Ishikawa (cell line): ENCODE results near the gene ACSL6.

Experiments
- CEBPB ChIP-seq: IDR thresholded peaks from 2 replicates; pipeline ENCODE4 v1.6.1; 2012
- CREB1 ChIP-seq: IDR thresholded peaks from 2 replicates; pipeline ENCODE4 v1.6.1; 2012; ENCODE audit warnings: low read depth
- EGR1 ChIP-seq: IDR thresholded peaks from 2 replicates; pipeline ENCODE4 v1.6.1; 2012
- EP300 ChIP-seq: IDR thresholded peaks from 2 replicates; pipeline ENCODE4 v1.6.1; 2012; ENCODE audit warnings: borderline replicate concordance
- FOXM1 ChIP-seq: IDR thresholded peaks from 2 replicates; pipeline ENCODE4 v1.6.1; 2012; ENCODE audit warnings: low read depth, borderline replicate concordance
- MAX ChIP-seq: IDR thresholded peaks from 2 replicates; pipeline ENCODE4 v1.6.1; 2012
- NFIC ChIP-seq: IDR thresholded peaks from 2 replicates; pipeline ENCODE4 v1.6.1; 2012
- RAD21 ChIP-seq: IDR thresholded peaks from 2 replicates; pipeline ENCODE4 v1.6.1; 2012; ENCODE audit warnings: low read depth
- TAF1 ChIP-seq: IDR thresholded peaks from 2 replicates; pipeline ENCODE4 v1.6.1; 2012; ENCODE audit warnings: low read depth, mild to moderate bottlenecking
- TCF12 ChIP-seq: IDR thresholded peaks from 2 replicates; pipeline ENCODE4 v1.6.1; 2012; ENCODE audit warnings: low read depth
- TEAD4 ChIP-seq: IDR thresholded peaks from 2 replicates; pipeline ENCODE4 v1.6.1; 2012
- YY1 ChIP-seq: IDR thresholded peaks from 2 replicates; pipeline ENCODE4 v1.6.1; 2012; ENCODE audit warnings: low read depth
- ZBTB7A ChIP-seq: IDR thresholded peaks from 2 replicates; pipeline ENCODE4 v1.6.1; 2012; ENCODE audit warnings: low read depth
- TF ChIP-seq, protein P1 (sequence below): IDR thresholded peaks from 2 replicates; pipeline ENCODE4 v1.6.1; 2012; ENCODE audit warnings: low read depth, mild to moderate bottlenecking
- TF ChIP-seq, protein P2 (sequence below): IDR thresholded peaks from 2 replicates; pipeline ENCODE4 v1.6.1; 2012

The ACSL6 gene

DNA sequence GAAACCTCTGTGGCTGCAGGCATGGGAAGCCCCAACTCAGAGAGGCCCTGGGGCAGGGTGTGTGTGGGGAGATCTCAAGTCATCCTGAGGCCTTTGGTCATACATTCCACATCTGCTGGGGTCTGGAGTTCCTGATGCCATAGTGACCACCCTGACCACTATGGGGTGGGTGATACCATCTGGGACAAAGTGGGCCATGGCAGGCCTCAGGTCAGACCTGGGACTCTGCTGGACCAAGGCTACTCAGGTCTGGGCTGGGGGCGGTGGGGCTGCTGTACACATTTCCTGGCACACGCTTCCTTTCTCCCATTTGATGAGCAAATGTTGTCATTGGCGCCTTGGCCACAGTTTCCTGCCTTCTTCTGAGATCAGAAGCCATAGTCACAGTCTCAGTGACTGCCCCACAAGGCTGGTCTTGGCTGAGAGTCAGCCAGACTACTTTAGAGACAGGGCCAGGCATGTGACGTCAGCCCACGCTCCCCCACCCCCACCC is 15.1 kb upstream of the ACSL6 start:
- TF ChIP-seq EGR1 = no peak
- TF ChIP-seq NFIC = no peak
- no peak for TF ChIP-seq CREB1
- no peak for TF ChIP-seq CEBPB
- no peak for TF ChIP-seq TCF12
- TF ChIP-seq TAF1 = no peak
- no peak for TF ChIP-seq ZBTB7A
- TF ChIP-seq, protein P1, sequence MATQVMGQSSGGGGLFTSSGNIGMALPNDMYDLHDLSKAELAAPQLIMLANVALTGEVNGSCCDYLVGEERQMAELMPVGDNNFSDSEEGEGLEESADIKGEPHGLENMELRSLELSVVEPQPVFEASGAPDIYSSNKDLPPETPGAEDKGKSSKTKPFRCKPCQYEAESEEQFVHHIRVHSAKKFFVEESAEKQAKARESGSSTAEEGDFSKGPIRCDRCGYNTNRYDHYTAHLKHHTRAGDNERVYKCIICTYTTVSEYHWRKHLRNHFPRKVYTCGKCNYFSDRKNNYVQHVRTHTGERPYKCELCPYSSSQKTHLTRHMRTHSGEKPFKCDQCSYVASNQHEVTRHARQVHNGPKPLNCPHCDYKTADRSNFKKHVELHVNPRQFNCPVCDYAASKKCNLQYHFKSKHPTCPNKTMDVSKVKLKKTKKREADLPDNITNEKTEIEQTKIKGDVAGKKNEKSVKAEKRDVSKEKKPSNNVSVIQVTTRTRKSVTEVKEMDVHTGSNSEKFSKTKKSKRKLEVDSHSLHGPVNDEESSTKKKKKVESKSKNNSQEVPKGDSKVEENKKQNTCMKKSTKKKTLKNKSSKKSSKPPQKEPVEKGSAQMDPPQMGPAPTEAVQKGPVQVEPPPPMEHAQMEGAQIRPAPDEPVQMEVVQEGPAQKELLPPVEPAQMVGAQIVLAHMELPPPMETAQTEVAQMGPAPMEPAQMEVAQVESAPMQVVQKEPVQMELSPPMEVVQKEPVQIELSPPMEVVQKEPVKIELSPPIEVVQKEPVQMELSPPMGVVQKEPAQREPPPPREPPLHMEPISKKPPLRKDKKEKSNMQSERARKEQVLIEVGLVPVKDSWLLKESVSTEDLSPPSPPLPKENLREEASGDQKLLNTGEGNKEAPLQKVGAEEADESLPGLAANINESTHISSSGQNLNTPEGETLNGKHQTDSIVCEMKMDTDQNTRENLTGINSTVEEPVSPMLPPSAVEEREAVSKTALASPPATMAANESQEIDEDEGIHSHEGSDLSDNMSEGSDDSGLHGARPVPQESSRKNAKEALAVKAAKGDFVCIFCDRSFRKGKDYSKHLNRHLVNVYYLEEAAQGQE = no peak

DNA sequence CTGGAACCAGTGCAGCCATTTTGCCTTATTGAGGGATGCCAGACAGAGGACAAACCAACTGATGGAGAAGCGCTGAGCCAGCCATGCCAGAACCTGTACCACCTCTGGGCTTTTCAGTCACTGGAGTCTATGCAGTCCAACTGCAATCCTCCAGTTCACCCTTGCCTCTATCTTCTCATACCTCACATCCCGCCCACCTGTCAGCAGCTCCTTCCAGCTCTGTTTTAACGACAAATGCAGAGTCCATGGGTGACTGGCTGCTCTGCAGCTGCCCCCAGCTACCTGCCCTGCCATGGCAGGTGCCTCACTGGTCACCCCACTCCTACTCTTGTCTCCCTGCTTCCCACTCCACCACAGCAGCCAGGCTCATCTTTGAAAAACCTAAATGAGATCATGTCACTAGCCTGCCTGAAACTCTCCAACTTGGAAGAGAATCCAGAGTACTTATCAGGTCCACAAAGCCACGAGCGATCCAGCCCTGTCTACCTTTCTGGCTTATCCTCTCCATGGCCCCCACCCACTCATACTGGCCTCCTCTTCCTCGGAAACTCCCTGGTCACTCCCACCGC is 14.0 kb upstream of the ACSL6 start:
- TF ChIP-seq RAD21 (no peak), YY1 (no peak), CEBPB (no peak), EGR1 (no peak), CREB1 (no peak)

GRCh38 chr5:132024789-132025402 is 13.4 kb upstream of the ACSL6 start:
- TF ChIP-seq YY1 (no peak), NFIC (no peak), EP300 (no peak), CEBPB (no peak), RAD21 (no peak), TCF12 (no peak)
- TF ChIP-seq, protein P1 = peak; percentile 84

DNA sequence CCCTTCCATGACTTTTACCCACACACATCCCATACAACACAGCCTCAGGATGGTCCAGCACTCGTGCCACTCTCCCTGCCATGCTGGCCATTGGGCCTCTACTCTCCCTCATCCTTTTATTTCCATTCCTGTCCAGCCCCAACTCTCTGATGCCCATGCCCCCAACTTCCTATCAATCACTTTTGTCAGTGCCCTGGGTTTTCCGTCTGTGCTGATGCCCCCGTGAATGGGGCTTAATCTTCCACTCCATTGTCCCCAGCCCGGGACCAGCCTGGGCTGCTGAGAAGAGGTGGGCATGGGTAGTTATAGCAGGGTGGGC is 12.6 kb upstream of the ACSL6 start:
- no peak for TF ChIP-seq CEBPB
- TF ChIP-seq EP300 = no peak
- no peak for TF ChIP-seq RAD21
- TF ChIP-seq ZBTB7A = no peak
- TF ChIP-seq NFIC = no peak
- TF ChIP-seq TEAD4 = no peak
- TF ChIP-seq, protein P2, sequence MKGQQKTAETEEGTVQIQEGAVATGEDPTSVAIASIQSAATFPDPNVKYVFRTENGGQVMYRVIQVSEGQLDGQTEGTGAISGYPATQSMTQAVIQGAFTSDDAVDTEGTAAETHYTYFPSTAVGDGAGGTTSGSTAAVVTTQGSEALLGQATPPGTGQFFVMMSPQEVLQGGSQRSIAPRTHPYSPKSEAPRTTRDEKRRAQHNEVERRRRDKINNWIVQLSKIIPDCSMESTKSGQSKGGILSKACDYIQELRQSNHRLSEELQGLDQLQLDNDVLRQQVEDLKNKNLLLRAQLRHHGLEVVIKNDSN = no peak
- no peak for TF ChIP-seq TAF1
- no peak for TF ChIP-seq FOXM1
- TF ChIP-seq MAX = no peak
- no peak for TF ChIP-seq CREB1
- no peak for TF ChIP-seq YY1
- TF ChIP-seq TCF12 = no peak
- no peak for TF ChIP-seq EGR1

DNA sequence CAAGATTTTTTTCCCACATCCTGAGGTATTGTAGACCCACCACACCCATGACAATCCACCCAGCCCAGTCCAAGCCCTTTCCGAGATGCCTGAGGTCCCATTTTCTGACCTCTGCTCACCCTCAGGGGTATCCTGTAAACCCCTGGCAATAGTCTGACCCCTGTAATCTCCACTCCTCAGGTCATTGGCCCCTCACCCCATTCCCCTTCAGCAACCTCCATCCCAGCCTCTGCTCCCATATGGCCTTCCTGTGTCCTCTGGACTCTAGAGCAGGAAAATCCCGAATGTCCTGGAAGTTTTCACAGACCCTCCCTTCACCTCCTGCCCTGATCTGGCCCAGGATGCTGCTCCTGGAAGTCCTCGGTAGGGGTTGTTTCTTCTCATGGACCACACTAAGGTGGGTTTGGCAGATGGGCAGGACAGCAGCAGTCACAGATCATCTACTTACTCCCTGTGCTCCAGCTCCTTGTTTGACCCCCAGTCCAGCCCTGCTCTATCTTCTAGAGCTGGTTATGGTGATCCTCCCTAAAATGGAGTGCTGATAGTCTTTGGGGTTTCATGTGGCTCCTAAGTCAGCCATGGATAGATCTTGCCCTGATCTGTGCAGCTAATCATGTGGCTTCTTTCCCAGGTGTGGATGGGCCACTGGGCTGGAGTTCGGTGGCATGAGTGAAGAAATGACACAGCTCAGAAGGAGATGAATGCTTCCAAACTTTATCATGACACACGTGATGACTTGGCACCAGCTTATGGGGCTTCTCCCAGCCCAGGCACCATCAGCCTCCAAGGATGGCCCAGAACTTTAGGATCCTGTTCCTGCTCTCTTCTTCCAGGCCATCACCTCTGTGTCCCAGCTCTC is 12.0 kb upstream of the ACSL6 start:
- TF ChIP-seq NFIC (no peak), TAF1 (no peak), CREB1 (no peak), CEBPB (no peak), TCF12 (no peak), YY1 (no peak), TEAD4 (no peak)
- TF ChIP-seq, protein P2 = no peak

GRCh38 chr5:132022737-132023136 is 11.3 kb upstream of the ACSL6 start:
- TF ChIP-seq MAX (no peak), FOXM1 (no peak), ZBTB7A (no peak), TCF12 (no peak), YY1 (no peak), CEBPB (no peak), NFIC (no peak), TAF1 (no peak), CREB1 (no peak), RAD21 (no peak), EP300 (no peak), EGR1 (no peak), TEAD4 (no peak)
- TF ChIP-seq, protein P2 = no peak
- TF ChIP-seq, protein P1 = no peak
